Measurements from ENCODE around the gene ISL2.

DNA sequence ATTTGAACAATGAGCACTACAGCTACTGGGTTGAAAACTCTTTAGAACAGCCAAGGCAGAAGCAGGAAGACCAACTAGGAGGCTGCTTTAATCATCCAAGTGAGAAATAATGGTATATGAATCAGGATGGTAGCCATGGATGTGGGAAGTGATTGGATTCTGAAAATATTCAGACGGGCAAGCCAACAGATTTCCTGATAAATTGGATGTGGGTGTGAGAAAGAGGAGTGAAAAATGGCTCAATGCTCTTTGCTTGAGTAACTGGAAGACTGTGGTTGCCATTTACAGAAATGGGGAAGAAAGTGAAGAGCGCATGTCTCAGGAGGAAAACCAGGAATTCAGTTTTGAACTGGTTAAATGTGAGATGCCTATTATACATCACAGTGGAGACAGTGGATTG lies 50.4 kb downstream of the ISL2 start:
- TF ChIP-seq EZH2 (IDR thresholded peaks at IDR 0.05) (no peak), POLR2AphosphoS5 (IDR thresholded peaks at IDR 0.05; ENCODE audit: borderline replicate concordance, low read depth, low read length) (no peak)
